Thoracic aorta (tissue), 2 donors: ENCODE results near the gene NDUFS5. TPM values are rescaled to one million over a fixed set of nuclear protein-coding genes. Genes with fewer than 3 reads are reported as not detected.
A peak's percentile ranks its signal among the peaks of the same experiment; 100 is the strongest.
"Not testable (repeated sequence)": the region's sequence is repeated elsewhere in the genome, so short reads cannot be mapped to it uniquely, and the experiment has no call there.

Source experiments
- ATAC-seq: fragments of 150-250 bp; one replicate; pipeline ENCODE4 v1.8.0; 2017; ENCODE audit warnings: low read depth; ENCODE audit not compliant: insufficient number of reproducible peaks, low FRiP score
- DNase-seq: peaks from one replicate; pipeline ENCODE4 v3.0.0-alpha.2; 2020; ENCODE audit warnings: low spot score
- H3K27ac ChIP-seq, 2 donors: fragments of 200-600 bp; sonication (generic); 1 replicate in 1 of 2; 2 replicates in 1 of 2; pipeline ENCODE4 v1.5.1; 2016; ENCODE audit warnings: mild to moderate bottlenecking in 2 of 2, moderate library complexity in 2 of 2
- H3K27me3 ChIP-seq: fragments of 200-600 bp; sonication (generic); replicated peaks from 2 replicates; pipeline ENCODE4 v1.6.0; 2016; ENCODE audit warnings: mild to moderate bottlenecking; ENCODE audit not compliant: insufficient read depth
- H3K36me3 ChIP-seq: fragments of 200-600 bp; sonication (generic); one replicate; pipeline ENCODE4 v1.5.1; 2016
- H3K4me1 ChIP-seq, 2 donors: fragments of 200-600 bp; sonication (generic); 1 replicate in 1 of 2; 2 replicates in 1 of 2; pipeline versions ENCODE4 v1.5.1 to v1.6.0; 2016; ENCODE audit warnings: low read depth in 2 of 2, mild to moderate bottlenecking in 1 of 2; ENCODE audit not compliant: control insufficient read depth in 1 of 2
- H3K4me3 ChIP-seq: fragments of 200-600 bp; sonication (generic); 2 replicates; pipeline ENCODE4 v1.5.1; 2016; ENCODE audit warnings: mild to moderate bottlenecking
- H3K9me3 ChIP-seq: fragments of 200-600 bp; sonication (generic); 2 replicates; pipeline ENCODE4 v1.5.1; 2016
- CTCF ChIP-seq: fragments of 200-600 bp; sonication (generic); IDR thresholded peaks from one replicate; pipeline ENCODE4 v1.5.1; 2019; ENCODE audit warnings: antibody characterized with exemption
- total RNA-seq, 2 donors: library from RNA; depleted of rRNA; stranded (reverse); fragments of >200 nt; gene quantifications; one replicate each; pipeline versions ENCODE4 v1.1.0 to v1.2.3, GENCODE V29; 2016

NDUFS5 gene
- total RNA-seq, 2 donors from 2014 or later, result 258 to 346 TPM

GRCh38 chr1:39048745-39049370 is 22.7 kb downstream of the NDUFS5 start:
- no peaks in the 10 kb centered on the region for H3K27me3 ChIP-seq
- H3K4me1 ChIP-seq, result peaks cover 5 to 10% of the 10 kb centered on the region in 2 donors
- H3K9me3 ChIP-seq, result no peaks in the 10 kb centered on the region
- DNase-seq (no peak), ATAC-seq (no peak)
- H3K27ac ChIP-seq, result peak overlapping the region; percentile 30 to 68
- no peak overlapping the region for H3K4me3 ChIP-seq
- no peak for TF ChIP-seq CTCF
- H3K36me3 ChIP-seq, result no peaks in the 10 kb centered on the region

- Histone ChIP-seq H3K27ac (no peak overlapping the region), H3K4me1 (peaks cover 5 to 10% of the 10 kb centered on the region in 2 donors), H3K4me3 (no peak overlapping the region), H3K27me3 (no peaks in the 10 kb centered on the region), H3K9me3 (no peaks in the 10 kb centered on the region), H3K36me3 (no peaks in the 10 kb centered on the region)
- DNase-seq (no peak), ATAC-seq (no peak)
- no peak for TF ChIP-seq CTCF
These were observed 23.9 kb downstream of the NDUFS5 start for GRCh38 chr1:39050001-39050400.

GRCh38 chr1:39051193-39051850 is 25.2 kb downstream of the NDUFS5 start:
- H3K27ac ChIP-seq, DNase-seq, ATAC-seq, H3K27me3 ChIP-seq, H3K36me3 ChIP-seq, H3K9me3 ChIP-seq, H3K4me3 ChIP-seq: not testable (repeated sequence)
- peaks cover 5 to 10% of the 10 kb centered on the region in 2 donors for H3K4me1 ChIP-seq

- Histone ChIP-seq H3K4me1 (peaks cover 3 to 5% of the 10 kb centered on the region in 2 donors), H3K9me3 (no peaks in the 10 kb centered on the region), H3K27me3 (no peaks in the 10 kb centered on the region), H3K4me3 (no peak overlapping the region), H3K27ac (no peak overlapping the region), H3K36me3 (no peaks in the 10 kb centered on the region)
- TF ChIP-seq CTCF, result no peak
- DNase-seq (no peak), ATAC-seq (no peak)
These were observed 25.8 kb downstream of the NDUFS5 start for GRCh38 chr1:39051956-39052355.

GRCh38 chr1:39055213-39055710 is 29.1 kb downstream of the NDUFS5 start:
- not testable (repeated sequence) for H3K27ac ChIP-seq, H3K36me3 ChIP-seq, ATAC-seq, H3K4me3 ChIP-seq, H3K9me3 ChIP-seq, DNase-seq, H3K4me1 ChIP-seq, H3K27me3 ChIP-seq

- H3K27ac ChIP-seq, ATAC-seq, H3K4me1 ChIP-seq, H3K27me3 ChIP-seq, H3K9me3 ChIP-seq, H3K4me3 ChIP-seq, DNase-seq, H3K36me3 ChIP-seq: not testable (repeated sequence)
These were observed 35.4 kb downstream of the NDUFS5 start for GRCh38 chr1:39061516-39061915.
